Progenitor cell of endocrine pancreas (in vitro differentiated cells): Measurements from ENCODE around the gene RBP7. TPM values are rescaled to one million over a fixed set of nuclear protein-coding genes. Genes with fewer than 3 reads are reported as not detected.

ENCODE experiments used
- DNase-seq: peaks from one replicate; pipeline ENCODE4 v3.0.0; 2021; ENCODE audit warnings: low spot score; ENCODE audit not compliant: unreplicated experiment
- H3K27ac Mint-ChIP-seq: 2 replicates; pipeline ENCODE4 v1.8.0; 2021; ENCODE audit warnings: mild to moderate bottlenecking, moderate library complexity, mixed read lengths
- H3K27me3 Mint-ChIP-seq: 2 replicates; pipeline ENCODE4 v1.8.0; 2021; ENCODE audit warnings: mixed read lengths
- H3K36me3 Mint-ChIP-seq: 2 replicates; pipeline ENCODE4 v1.8.0; 2022; ENCODE audit warnings: mixed read lengths; ENCODE audit not compliant: insufficient read depth
- H3K4me1 Mint-ChIP-seq: 2 replicates; pipeline ENCODE4 v1.8.0; 2021; ENCODE audit warnings: low read depth, mixed read lengths
- H3K4me3 Mint-ChIP-seq: 2 replicates; pipeline ENCODE4 v1.8.0; 2021; ENCODE audit warnings: low read depth, mild to moderate bottlenecking, moderate library complexity, mixed read lengths
- H3K9me3 Mint-ChIP-seq: 2 replicates; pipeline ENCODE4 v1.8.0; 2021; ENCODE audit warnings: low read depth, mixed read lengths
- total RNA-seq: library from RNA; stranded (reverse); gene quantifications from 2 replicates; pipeline ENCODE4 v1.2.1, GENCODE V29; 2021
- TF ChIP-seq, protein P1 (sequence below): fragments of 200-600 bp; sonication (generic); IDR thresholded peaks from one replicate; pipeline ENCODE4 v1.5.0; 2021; ENCODE audit warnings: antibody characterized with exemption, mild to moderate bottlenecking; ENCODE audit not compliant: unreplicated experiment

RBP7 gene
- total RNA-seq, 1 donor from 2014 or later = 0.65 TPM

DNA sequence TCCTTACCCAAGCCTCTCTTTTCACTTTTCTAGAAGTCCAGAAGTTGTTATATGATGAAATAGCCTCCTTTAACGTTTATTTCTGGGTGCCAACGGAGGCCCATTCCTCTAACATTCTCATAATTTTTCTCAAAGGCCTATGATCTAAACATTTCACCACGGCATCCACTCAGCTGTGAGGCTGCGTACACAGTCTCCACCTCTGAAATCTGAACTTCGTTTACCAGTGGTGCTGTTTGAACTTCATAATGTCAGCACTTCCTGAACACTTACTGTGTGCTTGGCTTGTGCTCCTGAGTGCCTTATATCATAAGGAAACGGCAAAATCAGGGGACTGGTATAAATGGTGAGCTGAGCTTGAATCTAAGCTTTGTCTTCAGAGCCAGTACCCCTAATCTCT is 12.0 kb upstream of the RBP7 start:
- no peaks in the 10 kb centered on the region for H3K9me3 Mint-ChIP-seq
- no peak overlapping the region for H3K4me3 Mint-ChIP-seq
- H3K36me3 Mint-ChIP-seq = peaks cover 11% of the 10 kb centered on the region
- H3K27ac Mint-ChIP-seq = peak overlapping the region; percentile 1
- H3K4me1 Mint-ChIP-seq = peaks cover 13% of the 10 kb centered on the region
- TF ChIP-seq, protein P1, sequence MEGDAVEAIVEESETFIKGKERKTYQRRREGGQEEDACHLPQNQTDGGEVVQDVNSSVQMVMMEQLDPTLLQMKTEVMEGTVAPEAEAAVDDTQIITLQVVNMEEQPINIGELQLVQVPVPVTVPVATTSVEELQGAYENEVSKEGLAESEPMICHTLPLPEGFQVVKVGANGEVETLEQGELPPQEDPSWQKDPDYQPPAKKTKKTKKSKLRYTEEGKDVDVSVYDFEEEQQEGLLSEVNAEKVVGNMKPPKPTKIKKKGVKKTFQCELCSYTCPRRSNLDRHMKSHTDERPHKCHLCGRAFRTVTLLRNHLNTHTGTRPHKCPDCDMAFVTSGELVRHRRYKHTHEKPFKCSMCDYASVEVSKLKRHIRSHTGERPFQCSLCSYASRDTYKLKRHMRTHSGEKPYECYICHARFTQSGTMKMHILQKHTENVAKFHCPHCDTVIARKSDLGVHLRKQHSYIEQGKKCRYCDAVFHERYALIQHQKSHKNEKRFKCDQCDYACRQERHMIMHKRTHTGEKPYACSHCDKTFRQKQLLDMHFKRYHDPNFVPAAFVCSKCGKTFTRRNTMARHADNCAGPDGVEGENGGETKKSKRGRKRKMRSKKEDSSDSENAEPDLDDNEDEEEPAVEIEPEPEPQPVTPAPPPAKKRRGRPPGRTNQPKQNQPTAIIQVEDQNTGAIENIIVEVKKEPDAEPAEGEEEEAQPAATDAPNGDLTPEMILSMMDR = no peak
- H3K27me3 Mint-ChIP-seq = no peaks in the 10 kb centered on the region
- no peak for DNase-seq

DNA sequence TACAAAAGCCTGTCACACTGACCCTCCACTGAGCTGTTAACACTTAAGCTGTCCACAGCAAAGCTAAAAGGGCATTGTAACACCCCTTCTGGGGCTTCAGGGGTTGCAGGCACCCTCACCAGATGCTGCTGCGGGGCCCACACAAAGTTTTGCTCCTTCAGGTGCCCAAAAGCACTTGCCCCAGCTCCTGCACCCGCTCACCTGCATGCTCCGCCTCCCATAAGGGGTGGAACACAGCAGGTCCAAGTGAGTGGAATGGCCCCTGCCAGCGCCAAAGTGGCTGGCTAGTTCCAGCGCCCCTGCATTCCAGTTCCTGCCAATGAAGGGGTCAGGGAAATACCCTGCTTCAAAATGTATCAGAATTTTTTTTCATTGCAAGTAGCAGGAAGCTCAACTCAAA is 7.3 kb upstream of the RBP7 start:
- H3K27ac Mint-ChIP-seq = no peak overlapping the region
- no peak for DNase-seq
- no peak overlapping the region for H3K4me3 Mint-ChIP-seq
- H3K27me3 Mint-ChIP-seq = peaks cover 14% of the 10 kb centered on the region
- H3K9me3 Mint-ChIP-seq = no peaks in the 10 kb centered on the region
- TF ChIP-seq, protein P1 = no peak
- no peaks in the 10 kb centered on the region for H3K36me3 Mint-ChIP-seq
- peaks cover 4% of the 10 kb centered on the region for H3K4me1 Mint-ChIP-seq

DNA sequence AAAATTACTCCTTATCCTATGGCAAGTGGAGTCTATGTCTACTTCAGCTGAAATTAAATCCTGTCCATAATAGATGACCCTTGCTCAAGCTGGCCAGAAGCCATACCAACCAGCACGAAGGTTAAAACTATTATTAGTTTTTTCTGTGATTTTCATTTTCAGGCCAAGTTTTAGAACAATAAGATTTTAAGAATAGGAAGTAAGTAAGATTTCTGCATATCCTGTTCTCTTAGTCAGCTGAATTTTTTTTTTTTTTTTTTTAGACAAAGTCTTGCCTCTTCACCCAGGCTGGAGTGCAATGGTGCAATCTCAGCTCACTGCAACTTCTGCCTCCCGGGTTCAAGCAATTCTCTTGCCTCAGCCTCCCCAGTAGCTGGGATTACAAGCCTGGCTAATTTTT is 6.1 kb upstream of the RBP7 start:
- TF ChIP-seq, protein P1 = no peak
- no peak for DNase-seq
- Mint-ChIP-seq H3K4me1 (no peaks in the 10 kb centered on the region), H3K4me3 (no peak overlapping the region), H3K27me3 (peaks cover 17% of the 10 kb centered on the region), H3K9me3 (no peaks in the 10 kb centered on the region), H3K36me3 (no peaks in the 10 kb centered on the region), H3K27ac (no peak overlapping the region)

DNA sequence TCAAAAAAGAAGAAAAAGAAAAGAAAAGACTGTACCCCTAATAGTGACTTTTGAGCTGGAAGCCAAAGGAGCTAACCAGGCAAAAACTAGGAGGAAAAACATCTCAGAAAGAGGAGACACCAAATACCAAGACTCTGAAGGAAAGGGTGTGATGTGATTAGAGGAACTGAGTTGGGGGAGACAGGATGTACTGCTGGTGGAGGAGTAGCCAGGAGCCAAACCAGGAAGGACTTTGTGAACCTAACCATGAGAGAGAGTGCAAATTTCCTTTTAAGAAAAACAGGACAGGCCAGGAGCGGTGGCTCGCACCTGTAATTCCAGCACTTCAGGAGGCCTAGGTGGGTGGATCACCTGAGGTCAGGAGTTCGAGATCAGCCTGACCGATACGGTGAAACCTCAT is 4.1 kb upstream of the RBP7 start:
- no peak overlapping the region for H3K4me3 Mint-ChIP-seq
- TF ChIP-seq, protein P1 = no peak

DNA sequence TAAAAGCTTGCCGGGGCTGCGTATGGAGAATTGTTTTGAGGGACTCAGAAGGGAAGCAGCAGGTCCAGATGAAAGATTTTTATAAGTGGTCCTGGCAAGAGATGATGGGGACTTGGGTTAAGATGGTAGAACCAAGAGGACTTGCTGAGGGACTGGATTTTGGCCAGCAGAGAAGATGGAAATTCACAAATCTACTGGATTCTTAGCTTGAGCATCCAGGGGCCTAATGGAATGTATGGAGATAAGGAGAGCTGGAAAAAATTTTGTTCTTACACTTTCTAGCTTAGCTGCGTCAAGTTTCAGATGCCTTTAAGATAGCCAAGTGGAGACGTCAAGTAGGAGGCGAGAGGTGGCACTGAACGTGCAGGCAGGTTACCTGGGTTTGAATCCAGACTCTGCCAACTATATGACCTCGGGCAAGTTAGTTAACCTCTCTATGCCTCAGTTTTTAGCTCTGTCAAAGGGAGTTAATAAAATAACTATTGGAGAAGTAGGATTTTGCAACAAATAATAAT is 3.4 kb upstream of the RBP7 start:
- peaks cover 30% of the 10 kb centered on the region for H3K27me3 Mint-ChIP-seq
- H3K27ac Mint-ChIP-seq = no peak overlapping the region

More for the DNA sequence above, 4.1 kb upstream of the RBP7 start:
- H3K4me1 Mint-ChIP-seq = peaks cover 2% of the 10 kb centered on the region
- peaks cover 24% of the 10 kb centered on the region for H3K27me3 Mint-ChIP-seq
- H3K27ac Mint-ChIP-seq = no peak overlapping the region
- no peaks in the 10 kb centered on the region for H3K36me3 Mint-ChIP-seq
- no peak for DNase-seq
- H3K9me3 Mint-ChIP-seq = no peaks in the 10 kb centered on the region

More for the DNA sequence above, 3.4 kb upstream of the RBP7 start:
- H3K4me1 Mint-ChIP-seq = peaks cover 4% of the 10 kb centered on the region
- H3K36me3 Mint-ChIP-seq = no peaks in the 10 kb centered on the region
- H3K9me3 Mint-ChIP-seq = no peaks in the 10 kb centered on the region
- DNase-seq = no peak
- TF ChIP-seq, protein P1 = no peak
- no peak overlapping the region for H3K4me3 Mint-ChIP-seq
